Measurements from ENCODE around the gene ZNF823.

- no peak for TF ChIP-seq POLR2A (IDR thresholded peaks at IDR 0.05; ENCODE audit: low read depth)
- TF ChIP-seq CTCF (IDR thresholded peaks at IDR 0.05), result no peak
- no peak for TF ChIP-seq EP300 (IDR thresholded peaks at IDR 0.05)
These were observed 17.1 kb downstream of the ZNF823 start for GRCh38 chr19:11721681-11722080.

Data from esophagus muscularis mucosa (tissue), 4 donors.